ENCODE results near the gene INPP5D. TPM values are rescaled to one million over a fixed set of nuclear protein-coding genes. Genes with fewer than 3 reads are reported as not detected.
A peak's percentile ranks its signal among the peaks of the same experiment; 100 is the strongest.

Gene INPP5D
- total RNA-seq, 1 donor from 2014 or later, result 5.0 TPM

GRCh38 chr2:233068762-233069418, 8.7 kb downstream of the INPP5D start:
- DNase-seq (ENCODE audit: low spot score) (no peak), ATAC-seq (no peak)

- ATAC-seq, result no peak
Observed at GRCh38 chr2:233072838-233073237, 12.7 kb downstream of the INPP5D start.

GRCh38 chr2:233074106-233074505, 14.0 kb downstream of the INPP5D start:
- peak; percentile 33 for DNase-seq (ENCODE audit: low spot score)
- no peak for ATAC-seq

More at GRCh38 chr2:233072838-233073237, 12.7 kb downstream of the INPP5D start:
- peak; percentile 31 for DNase-seq (ENCODE audit: low spot score)

GRCh38 chr2:233075141-233075965, 15.2 kb downstream of the INPP5D start:
- ATAC-seq (peak; percentile 49), DNase-seq (ENCODE audit: low spot score) (peak; percentile 44)

GRCh38 chr2:233075966-233076339, 15.8 kb downstream of the INPP5D start:
- ATAC-seq (peak; percentile 40), DNase-seq (ENCODE audit: low spot score) (peak; percentile 39)

- ATAC-seq (no peak), DNase-seq (ENCODE audit: low spot score) (no peak)
Observed at GRCh38 chr2:233076749-233077148, 16.6 kb downstream of the INPP5D start.

GRCh38 chr2:233079473-233079877, 19.3 kb downstream of the INPP5D start:
- ATAC-seq (no peak), DNase-seq (ENCODE audit: low spot score) (peak; percentile 46)

- DNase-seq (ENCODE audit: low spot score) (peak; percentile 43), ATAC-seq (no peak)
Observed at GRCh38 chr2:233079953-233080835, 20.1 kb downstream of the INPP5D start.

- no peak for ATAC-seq
- DNase-seq (ENCODE audit: low spot score), result peak; percentile 41
Observed at GRCh38 chr2:233080836-233081229, 20.7 kb downstream of the INPP5D start.

- DNase-seq (ENCODE audit: low spot score) (peak; percentile 44), ATAC-seq (no peak)
Observed at GRCh38 chr2:233081232-233081730, 21.1 kb downstream of the INPP5D start.

GRCh38 chr2:233081731-233082221, 21.6 kb downstream of the INPP5D start:
- ATAC-seq (no peak), DNase-seq (ENCODE audit: low spot score) (peak; percentile 30)

GRCh38 chr2:233082222-233082930, 22.2 kb downstream of the INPP5D start:
- peak; percentile 44 for DNase-seq (ENCODE audit: low spot score)
- no peak for ATAC-seq

GRCh38 chr2:233082931-233083755, 23.0 kb downstream of the INPP5D start:
- ATAC-seq, result no peak
- peak; percentile 38 for DNase-seq (ENCODE audit: low spot score)

- no peak for DNase-seq (ENCODE audit: low spot score)
Observed at GRCh38 chr2:233083782-233084181, 23.6 kb downstream of the INPP5D start.

GRCh38 chr2:233084488-233084887, 24.3 kb downstream of the INPP5D start:
- peak; percentile 68 for ATAC-seq
- peak; percentile 53 for DNase-seq (ENCODE audit: low spot score)

More at GRCh38 chr2:233083782-233084181, 23.6 kb downstream of the INPP5D start:
- ATAC-seq, result no peak

- no peak for ATAC-seq
- peak; percentile 35 for DNase-seq (ENCODE audit: low spot score)
Observed at GRCh38 chr2:233085037-233085838, 25.1 kb downstream of the INPP5D start.

GRCh38 chr2:233085839-233086150, 25.7 kb downstream of the INPP5D start:
- ATAC-seq (no peak), DNase-seq (ENCODE audit: low spot score) (no peak)

GRCh38 chr2:233087713-233088112, 27.6 kb downstream of the INPP5D start:
- ATAC-seq (no peak), DNase-seq (ENCODE audit: low spot score) (peak; percentile 11)

- ATAC-seq (no peak), DNase-seq (ENCODE audit: low spot score) (peak; percentile 33)
Observed at GRCh38 chr2:233088972-233089345, 28.8 kb downstream of the INPP5D start.
